Loucy (cell line): ENCODE results near the gene SCN10A.

ENCODE experiments used
- EZH2phosphoT487 ChIP-seq: fragments of 200-600 bp; IDR thresholded peaks from 2 replicates; pipeline ENCODE4 v1.6.1; 2018; ENCODE audit warnings: antibody characterized with exemption, mild to moderate bottlenecking, moderate library complexity, borderline replicate concordance
- TF ChIP-seq, protein P1 (sequence below): fragments of 200-600 bp; sonication (generic); conservative IDR thresholded peaks from 2 replicates; pipeline ENCODE4 v1.5.1; 2014; ENCODE audit warnings: mild to moderate bottlenecking, antibody characterized with exemption, low read length

DNA sequence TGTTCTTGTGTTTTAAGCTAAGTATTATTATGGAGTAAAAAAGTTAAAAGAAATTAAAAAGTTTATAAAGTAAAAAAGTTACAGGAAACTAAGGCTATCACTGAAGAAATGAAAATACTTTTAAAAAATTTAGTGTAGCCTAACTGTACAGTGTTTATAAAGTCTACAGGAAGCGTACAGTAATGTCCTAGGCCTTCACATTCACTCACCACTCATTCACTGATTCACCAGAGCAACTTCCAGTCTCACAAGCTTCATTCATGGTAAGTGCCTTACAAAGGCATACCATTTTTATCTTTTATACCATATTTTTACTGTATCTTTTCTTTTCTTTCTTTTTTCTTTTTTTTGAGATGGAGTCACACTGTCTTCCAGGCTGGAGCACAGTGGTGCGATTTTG, 125.8 kb downstream of the SCN10A start:
- TF ChIP-seq, protein P1, sequence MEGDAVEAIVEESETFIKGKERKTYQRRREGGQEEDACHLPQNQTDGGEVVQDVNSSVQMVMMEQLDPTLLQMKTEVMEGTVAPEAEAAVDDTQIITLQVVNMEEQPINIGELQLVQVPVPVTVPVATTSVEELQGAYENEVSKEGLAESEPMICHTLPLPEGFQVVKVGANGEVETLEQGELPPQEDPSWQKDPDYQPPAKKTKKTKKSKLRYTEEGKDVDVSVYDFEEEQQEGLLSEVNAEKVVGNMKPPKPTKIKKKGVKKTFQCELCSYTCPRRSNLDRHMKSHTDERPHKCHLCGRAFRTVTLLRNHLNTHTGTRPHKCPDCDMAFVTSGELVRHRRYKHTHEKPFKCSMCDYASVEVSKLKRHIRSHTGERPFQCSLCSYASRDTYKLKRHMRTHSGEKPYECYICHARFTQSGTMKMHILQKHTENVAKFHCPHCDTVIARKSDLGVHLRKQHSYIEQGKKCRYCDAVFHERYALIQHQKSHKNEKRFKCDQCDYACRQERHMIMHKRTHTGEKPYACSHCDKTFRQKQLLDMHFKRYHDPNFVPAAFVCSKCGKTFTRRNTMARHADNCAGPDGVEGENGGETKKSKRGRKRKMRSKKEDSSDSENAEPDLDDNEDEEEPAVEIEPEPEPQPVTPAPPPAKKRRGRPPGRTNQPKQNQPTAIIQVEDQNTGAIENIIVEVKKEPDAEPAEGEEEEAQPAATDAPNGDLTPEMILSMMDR, result no peak
- TF ChIP-seq EZH2phosphoT487, result no peak
